OCI-LY7 (cell line): ENCODE results near the gene EYS. TPM values are rescaled to one million over a fixed set of nuclear protein-coding genes. Genes with fewer than 3 reads are reported as not detected.

Source experiments
- BruUV-seq: library from RNA; stranded (reverse); fragments of 400-500 nt; replicated peaks from 2 replicates; lab custom pipeline; 2021; lab: Mats Ljungman, UMichigan
- CTCF ChIA-PET: fragments of 300-600 bp; sonication (Branson Sonifier 250); formaldehyde crosslinking; loops from one replicate; lab custom pipeline; 2022; ENCODE audit warnings: antibody characterized with exemption; ENCODE audit not compliant: unreplicated experiment; lab: Charles Lee
- POLR2A ChIA-PET: fragments of 300-600 bp; sonication (Branson Sonifier 250); formaldehyde crosslinking; loops from one replicate; lab custom pipeline; 2022; ENCODE audit warnings: antibody characterized with exemption; lab: Charles Lee
- DNase-seq: peaks from one replicate; pipeline ENCODE4 v3.0.0-alpha.2; 2015; ENCODE audit warnings: low spot score
- H2AFZ ChIP-seq: fragments of 200-600 bp; sonication (generic), shearing (Covaris generic); 2 replicates; pipeline ENCODE4 v1.6.1; 2014; ENCODE audit warnings: mild to moderate bottlenecking, antibody characterized with exemption, low read length, moderate library complexity
- H3K27ac ChIP-seq: fragments of 200-600 bp; sonication (generic); 2 replicates; pipeline ENCODE4 v1.5.1; 2014; ENCODE audit warnings: mixed run types, low read depth, mild to moderate bottlenecking, moderate library complexity, low read length, inconsistent platforms; ENCODE audit not compliant: poor library complexity, severe bottlenecking
- H3K36me3 ChIP-seq: fragments of 200-600 bp; sonication (generic); 2 replicates; pipeline ENCODE4 v1.6.1; 2014; ENCODE audit warnings: mild to moderate bottlenecking, antibody characterized with exemption, low read length, moderate library complexity, mixed read lengths; ENCODE audit not compliant: insufficient read depth
- H3K4me1 ChIP-seq: fragments of 200-600 bp; sonication (generic); 2 replicates; pipeline ENCODE4 v1.5.1; 2014; ENCODE audit warnings: mild to moderate bottlenecking, low read length; ENCODE audit not compliant: insufficient read depth, poor library complexity, severe bottlenecking
- H3K4me2 ChIP-seq: fragments of 200-600 bp; sonication (generic); 2 replicates; pipeline ENCODE4 v1.6.1; 2014; ENCODE audit warnings: mild to moderate bottlenecking, low read length
- H3K4me3 ChIP-seq: fragments of 200-600 bp; sonication (generic); 2 replicates; pipeline ENCODE4 v1.5.1; 2014; ENCODE audit warnings: mild to moderate bottlenecking, low read depth, low read length; ENCODE audit not compliant: poor library complexity, severe bottlenecking
- H3K79me2 ChIP-seq: fragments of 200-600 bp; sonication (generic); 2 replicates; pipeline ENCODE4 v1.6.1; 2016; ENCODE audit warnings: low read depth, mild to moderate bottlenecking, low read length, moderate library complexity, mixed read lengths; ENCODE audit not compliant: insufficient read depth
- H3K9me2 ChIP-seq: fragments of 200-600 bp; sonication (generic); 2 replicates; pipeline ENCODE4 v1.6.1; 2016; ENCODE audit warnings: mild to moderate bottlenecking, low read length, mixed read lengths; ENCODE audit not compliant: insufficient read depth
- H3K9me3 ChIP-seq: fragments of 200-600 bp; sonication (generic); 2 replicates; pipeline ENCODE4 v1.6.1; 2014; ENCODE audit warnings: mild to moderate bottlenecking, mixed run types, low read length, mixed read lengths
- H4K20me1 ChIP-seq: fragments of 200-600 bp; sonication (generic); 2 replicates; pipeline ENCODE4 v1.6.1; 2014; ENCODE audit warnings: mild to moderate bottlenecking, antibody characterized with exemption, low read length, moderate library complexity, mixed read lengths; ENCODE audit not compliant: insufficient read depth
- CTCF ChIP-seq: fragments of 200-600 bp; sonication (generic); conservative IDR thresholded peaks from 2 replicates; pipeline ENCODE4 v1.5.1; 2014; ENCODE audit warnings: mild to moderate bottlenecking, antibody characterized with exemption, low read length, moderate library complexity, mixed read lengths
- EZH2phosphoT487 ChIP-seq: fragments of 200-600 bp; sonication (generic); IDR thresholded peaks from 2 replicates; pipeline ENCODE4 v1.6.1; 2018; ENCODE audit warnings: low read depth, borderline replicate concordance, mild to moderate bottlenecking, mixed run types, antibody characterized with exemption, low read length, moderate library complexity, mixed read lengths
- intact Hi-C: fragments of 100-400 bp; cut with micrococcal nuclease; formaldehyde crosslinking; loops from one replicate; pipeline ENCODE4 v1.10.0; 2022; ENCODE audit not compliant: unreplicated experiment
- total RNA-seq, 2 experiments: library from RNA; depleted of rRNA in 1 of 2; stranded (reverse); fragments of >200 nt in 1 of 2; shearing (Covaris generic) in 1 of 2; gene quantifications; 2 replicates each; pipeline ENCODE4 v1.2.3, GENCODE V29; 2014 to 2022

EYS gene
- total RNA-seq, 2 experiments from 2014 or later = not detected

- Histone ChIP-seq H3K4me3 (no peak overlapping the region), H4K20me1 (no peaks in the 10 kb centered on the region), H3K4me2 (no peak overlapping the region), H3K36me3 (no peaks in the 10 kb centered on the region), H3K27ac (no peak overlapping the region), H3K4me1 (no peaks in the 10 kb centered on the region), H3K9me3 (no peaks in the 10 kb centered on the region), H3K9me2 (no peaks in the 10 kb centered on the region), H3K79me2 (no peaks in the 10 kb centered on the region), H2AFZ (no peak overlapping the region)
- ChIA-PET POLR2A (interaction anchor here (1.5 kb wide), 1 partner anchor 10 kb away, joined by 5 read pairs; no protein-coding TSS in a partner anchor), CTCF (no interaction called here)
- intact Hi-C loops = no loop called here
- no peak for DNase-seq
- TF ChIP-seq CTCF (no peak), EZH2phosphoT487 (no peak)
- BruUV-seq = no TSS peak
These were observed 1593.3 kb downstream of the EYS start for GRCh38 chr6:64113704-64114103.

- no peaks in the 10 kb centered on the region for H3K9me2 ChIP-seq
- POLR2A ChIA-PET = interaction anchor here (1.7 kb wide), 1 partner anchor 10 kb away, joined by 5 read pairs; no protein-coding TSS in a partner anchor
- DNase-seq = no peak
- H3K4me1 ChIP-seq = no peaks in the 10 kb centered on the region
- TF ChIP-seq CTCF (no peak), EZH2phosphoT487 (no peak)
- no peaks in the 10 kb centered on the region for H3K79me2 ChIP-seq
- no peak overlapping the region for H3K4me3 ChIP-seq
- intact Hi-C loops = no loop called here
- CTCF ChIA-PET = no interaction called here
- H3K9me3 ChIP-seq = no peaks in the 10 kb centered on the region
- no peak overlapping the region for H3K27ac ChIP-seq
- no peaks in the 10 kb centered on the region for H4K20me1 ChIP-seq
- no TSS peak for BruUV-seq
- no peak overlapping the region for H3K4me2 ChIP-seq
- no peak overlapping the region for H2AFZ ChIP-seq
- no peaks in the 10 kb centered on the region for H3K36me3 ChIP-seq
These were observed 1603.0 kb downstream of the EYS start for GRCh38 chr6:64104051-64104450.

- Histone ChIP-seq H3K4me3 (no peak overlapping the region), H3K9me2 (no peaks in the 10 kb centered on the region), H2AFZ (no peak overlapping the region), H3K36me3 (no peaks in the 10 kb centered on the region), H3K79me2 (no peaks in the 10 kb centered on the region), H3K4me2 (no peak overlapping the region), H3K9me3 (no peaks in the 10 kb centered on the region), H3K27ac (no peak overlapping the region), H4K20me1 (no peaks in the 10 kb centered on the region), H3K4me1 (no peaks in the 10 kb centered on the region)
- ChIA-PET POLR2A (interaction anchor here (1.7 kb wide), 1 partner anchor 10 kb away, joined by 5 read pairs; no protein-coding TSS in a partner anchor), CTCF (no interaction called here)
- no peak for TF ChIP-seq EZH2phosphoT487
- no peak for TF ChIP-seq CTCF
- intact Hi-C loops = no loop called here
- no peak for DNase-seq
- no TSS peak for BruUV-seq
These were observed 1603.5 kb downstream of the EYS start for GRCh38 chr6:64103480-64103879.
